Measurements from ENCODE around the gene SLC6A19. TPM values are rescaled to one million over a fixed set of nuclear protein-coding genes. Genes with fewer than 3 reads are reported as not detected.

Gene SLC6A19
- total and polyA plus RNA-seq, 9 of the 15 experiments (the other 6 are each of a cell fraction or from before 2014, with no cell fraction given) = 0.03 to 1.6 (median 0.59) TPM

DNA sequence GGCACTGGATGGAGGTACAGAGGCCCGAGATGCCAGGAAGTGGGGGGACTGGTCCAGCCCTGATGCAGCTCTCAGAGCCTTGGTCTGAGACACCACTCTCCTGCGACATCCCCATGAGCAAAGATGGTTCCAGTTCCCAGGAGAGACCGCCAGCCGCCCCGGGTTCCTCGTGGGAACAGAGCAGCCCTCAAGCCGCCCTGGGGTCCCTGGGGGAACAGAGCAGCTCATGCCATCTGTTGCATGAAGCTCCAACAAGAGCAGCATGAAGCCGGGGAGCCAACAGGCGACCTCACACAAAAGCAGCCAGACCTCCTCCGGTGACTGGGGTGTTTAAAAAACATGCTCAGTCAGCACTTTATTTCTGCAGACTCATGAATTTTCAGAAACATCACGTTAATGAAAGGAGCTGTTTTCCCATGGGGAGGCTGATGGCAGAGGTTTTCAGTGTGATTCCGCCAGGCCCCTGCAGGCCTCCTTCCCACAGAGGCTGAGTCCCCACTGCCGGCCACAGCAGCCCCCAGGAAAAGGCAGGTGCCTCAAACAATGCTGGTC is 30.0 kb downstream of the SLC6A19 start:
- 18% methylated on average over 13 of the region's 13 CpGs for WGBS (ENCODE audit: insufficient coverage, low coverage, missing lambda C conversion rate)
- intact Hi-C loops (cut with micrococcal nuclease) = no loop called here
- DNase-seq (ENCODE audit: extremely low read depth in 1 of 4, low spot score in 3 of 4) (no peak), ATAC-seq (no peak), FAIRE-seq (no peak)
- Histone ChIP-seq H3K79me2 (ENCODE audit: control insufficient read depth, insufficient read depth, low read length) (no peaks in the 10 kb centered on the region), H3K4me1 (replicated peaks in 1 of 2; ENCODE audit: control insufficient read depth in 2 of 2, insufficient read depth in 2 of 2, low read length in 2 of 2) (peaks cover 0 to 27% of the 10 kb centered on the region in 2 experiments; a peak in 2 of 5 replicates), H3K4me3 (no peak overlapping the region), H3K9me3 (replicated peaks; ENCODE audit: control insufficient read depth, insufficient read depth, low read depth, low read length) (0 out of 2 replicates have a peak, but pooled peaks cover 2% of the 10 kb centered on the region), H3K27ac (ENCODE audit: extremely low read depth, low read depth, low read length) (no peak overlapping the region), H3K9me1 (ENCODE audit: control insufficient read depth, insufficient read depth, low read length) (peaks cover 2% of the 10 kb centered on the region), H3K4me2 (ENCODE audit: insufficient read depth, low read length) (no peak overlapping the region), H2AFZ (ENCODE audit: low read depth, low read length) (no peak overlapping the region), H3K36me3 (ENCODE audit: control insufficient read depth, insufficient read depth, low read length) (no peaks in the 10 kb centered on the region), H3K9ac (ENCODE audit: insufficient read depth in 1 of 2, low read depth in 2 of 2, low read length in 2 of 2) (no peak overlapping the region), H4K20me1 (replicated peaks; ENCODE audit: control insufficient read depth, insufficient read depth, low read length) (peaks cover 25% of the 10 kb centered on the region; the same call in 1 of the 2 replicates), H3K27me3 (ENCODE audit: control insufficient read depth in 2 of 2, insufficient read depth in 2 of 2, low read length in 2 of 2) (peaks cover 49 to 87% of the 10 kb centered on the region in 2 experiments; a peak in 4 of 5 replicates)
- CTCF ChIA-PET (ENCODE audit: low intra/inter-chr PET ratio) = no interaction called here
- in situ Hi-C loops (cut with MboI) = no loop called here
- no TSS peak for BruUV-seq (replicated peaks)
- POLR2A ChIA-PET = interaction anchor here (0.6 to 1.0 kb wide), 3 partner anchors 27 to 49 kb away, joined by 3 to 4 read pairs (median 3); no protein-coding TSS in a partner anchor
- TF ChIP-seq ZNF316 (IDR thresholded peaks at IDR 0.05) = peak; percentile 100
- no peak for TF ChIP-seq POLR2A (conservative IDR thresholded peaks at IDR 0.05)
- TF ChIP-seq, protein P1, sequence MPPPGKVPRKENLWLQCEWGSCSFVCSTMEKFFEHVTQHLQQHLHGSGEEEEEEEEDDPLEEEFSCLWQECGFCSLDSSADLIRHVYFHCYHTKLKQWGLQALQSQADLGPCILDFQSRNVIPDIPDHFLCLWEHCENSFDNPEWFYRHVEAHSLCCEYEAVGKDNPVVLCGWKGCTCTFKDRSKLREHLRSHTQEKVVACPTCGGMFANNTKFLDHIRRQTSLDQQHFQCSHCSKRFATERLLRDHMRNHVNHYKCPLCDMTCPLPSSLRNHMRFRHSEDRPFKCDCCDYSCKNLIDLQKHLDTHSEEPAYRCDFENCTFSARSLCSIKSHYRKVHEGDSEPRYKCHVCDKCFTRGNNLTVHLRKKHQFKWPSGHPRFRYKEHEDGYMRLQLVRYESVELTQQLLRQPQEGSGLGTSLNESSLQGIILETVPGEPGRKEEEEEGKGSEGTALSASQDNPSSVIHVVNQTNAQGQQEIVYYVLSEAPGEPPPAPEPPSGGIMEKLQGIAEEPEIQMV (tag; conservative IDR thresholded peaks at IDR 0.05; ENCODE audit: low read depth) = no peak
- TF ChIP-seq SETDB1 (IDR thresholded peaks at IDR 0.05; ENCODE audit: low read length) = no peak
- TF ChIP-seq, protein P2, sequence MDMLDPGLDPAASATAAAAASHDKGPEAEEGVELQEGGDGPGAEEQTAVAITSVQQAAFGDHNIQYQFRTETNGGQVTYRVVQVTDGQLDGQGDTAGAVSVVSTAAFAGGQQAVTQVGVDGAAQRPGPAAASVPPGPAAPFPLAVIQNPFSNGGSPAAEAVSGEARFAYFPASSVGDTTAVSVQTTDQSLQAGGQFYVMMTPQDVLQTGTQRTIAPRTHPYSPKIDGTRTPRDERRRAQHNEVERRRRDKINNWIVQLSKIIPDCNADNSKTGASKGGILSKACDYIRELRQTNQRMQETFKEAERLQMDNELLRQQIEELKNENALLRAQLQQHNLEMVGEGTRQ (CRISPR knock-in tag; IDR thresholded peaks at IDR 0.05) = no peak
- no peak for TF ChIP-seq CBX3 (IDR thresholded peaks at IDR 0.05; ENCODE audit: borderline replicate concordance in 1 of 2, low read length in 2 of 2)
- peak; percentile 99 for TF ChIP-seq C11orf30 (IDR thresholded peaks at IDR 0.05; ENCODE audit: low read depth)
- no peak for TF ChIP-seq ZNF12 (CRISPR knock-in tag; IDR thresholded peaks at IDR 0.05)
- no peak for TF ChIP-seq ZNF644 (tag; IDR thresholded peaks at IDR 0.05; ENCODE audit: low read depth)
- TF ChIP-seq, protein P3, sequence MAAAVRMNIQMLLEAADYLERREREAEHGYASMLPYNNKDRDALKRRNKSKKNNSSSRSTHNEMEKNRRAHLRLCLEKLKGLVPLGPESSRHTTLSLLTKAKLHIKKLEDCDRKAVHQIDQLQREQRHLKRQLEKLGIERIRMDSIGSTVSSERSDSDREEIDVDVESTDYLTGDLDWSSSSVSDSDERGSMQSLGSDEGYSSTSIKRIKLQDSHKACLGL (CRISPR knock-in tag; IDR thresholded peaks at IDR 0.05; ENCODE audit: borderline replicate concordance, poor library complexity, severe bottlenecking) = no peak
- TF ChIP-seq, protein P4, sequence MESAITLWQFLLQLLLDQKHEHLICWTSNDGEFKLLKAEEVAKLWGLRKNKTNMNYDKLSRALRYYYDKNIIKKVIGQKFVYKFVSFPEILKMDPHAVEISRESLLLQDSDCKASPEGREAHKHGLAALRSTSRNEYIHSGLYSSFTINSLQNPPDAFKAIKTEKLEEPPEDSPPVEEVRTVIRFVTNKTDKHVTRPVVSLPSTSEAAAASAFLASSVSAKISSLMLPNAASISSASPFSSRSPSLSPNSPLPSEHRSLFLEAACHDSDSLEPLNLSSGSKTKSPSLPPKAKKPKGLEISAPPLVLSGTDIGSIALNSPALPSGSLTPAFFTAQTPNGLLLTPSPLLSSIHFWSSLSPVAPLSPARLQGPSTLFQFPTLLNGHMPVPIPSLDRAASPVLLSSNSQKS (CRISPR knock-in tag; IDR thresholded peaks at IDR 0.05) = no peak
- TF ChIP-seq MAFK (IDR thresholded peaks at IDR 0.05; ENCODE audit: low read length) = peak; percentile 100
- TF ChIP-seq, protein P5, sequence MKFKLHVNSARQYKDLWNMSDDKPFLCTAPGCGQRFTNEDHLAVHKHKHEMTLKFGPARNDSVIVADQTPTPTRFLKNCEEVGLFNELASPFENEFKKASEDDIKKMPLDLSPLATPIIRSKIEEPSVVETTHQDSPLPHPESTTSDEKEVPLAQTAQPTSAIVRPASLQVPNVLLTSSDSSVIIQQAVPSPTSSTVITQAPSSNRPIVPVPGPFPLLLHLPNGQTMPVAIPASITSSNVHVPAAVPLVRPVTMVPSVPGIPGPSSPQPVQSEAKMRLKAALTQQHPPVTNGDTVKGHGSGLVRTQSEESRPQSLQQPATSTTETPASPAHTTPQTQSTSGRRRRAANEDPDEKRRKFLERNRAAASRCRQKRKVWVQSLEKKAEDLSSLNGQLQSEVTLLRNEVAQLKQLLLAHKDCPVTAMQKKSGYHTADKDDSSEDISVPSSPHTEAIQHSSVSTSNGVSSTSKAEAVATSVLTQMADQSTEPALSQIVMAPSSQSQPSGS (CRISPR knock-in tag; IDR thresholded peaks at IDR 0.05) = no peak
- no peak for TF ChIP-seq ZNF79 (CRISPR knock-in tag; IDR thresholded peaks at IDR 0.05; ENCODE audit: low read depth)
- peak; percentile 100 for TF ChIP-seq MAFF (IDR thresholded peaks at IDR 0.05; ENCODE audit: low read length)
- TF ChIP-seq ZNF197 (CRISPR knock-in tag; IDR thresholded peaks at IDR 0.05; ENCODE audit: low read depth) = no peak
- TF ChIP-seq NFE2 (IDR thresholded peaks at IDR 0.05; ENCODE audit: low read depth) = peak; percentile 19; the same call in 1 of the 2 replicates
- peak; percentile 99 for TF ChIP-seq MAFG (tag; conservative IDR thresholded peaks at IDR 0.05)
- TF ChIP-seq NFIC (IDR thresholded peaks at IDR 0.05) = no peak

Data from K562 (cell line).